SH-SY5Y (cell line): Measurements from ENCODE around the gene PLCL2.

Experiments used
- GATA2 ChIP-seq: IDR thresholded peaks from 2 replicates; pipeline ENCODE4 v1.6.1; 2011; ENCODE audit warnings: mild to moderate bottlenecking, low read depth, low read length
- GATA3 ChIP-seq: IDR thresholded peaks from 2 replicates; pipeline ENCODE4 v1.6.1; 2011; ENCODE audit warnings: low read depth, mild to moderate bottlenecking, low read length, moderate library complexity

- TF ChIP-seq GATA2, result no peak
- no peak for TF ChIP-seq GATA3
Measured at GRCh38 chr3:17013050-17013449, 128.3 kb downstream of the PLCL2 start.
